Measurements from ENCODE around the gene ARFGAP3. TPM values are rescaled to one million over a fixed set of nuclear protein-coding genes. Genes with fewer than 3 reads are reported as not detected.

Gene ARFGAP3
- total RNA-seq, 2 donors from 2014 or later: 20.5 to 36.9 TPM

- TF ChIP-seq CTCF (conservative IDR thresholded peaks at IDR 0.05): no peak
- H3K4me1 ChIP-seq (ENCODE audit: control insufficient read depth, insufficient read depth, low read length): no peaks in the 10 kb centered on the region
- Mint-ChIP-seq H3K9me3 (no peaks in the 10 kb centered on the region), H3K36me3 (ENCODE audit: low read depth) (peaks cover 3% of the 10 kb centered on the region), H3K27me3 (ENCODE audit: insufficient read depth) (no peaks in the 10 kb centered on the region), H3K4me1 (no peaks in the 10 kb centered on the region), H3K27ac (no peak overlapping the region), H3K4me3 (no peak overlapping the region)
- no peak overlapping the region for H3K27ac ChIP-seq (ENCODE audit: low read depth, low read length)
- no peak overlapping the region for H3K9ac ChIP-seq (ENCODE audit: extremely low read depth, low read length, poor library complexity, severe bottlenecking)
- no peak for DNase-seq
- no peak overlapping the region for H3K4me3 ChIP-seq (ENCODE audit: low read length)
- WGBS, 2 experiments (ENCODE audit: insufficient coverage in 1 of 2, insufficient read length in 1 of 2): 94 to 95% methylated on average over 11 to 13 of the region's 13 CpGs
- peaks cover 5% of the 10 kb centered on the region for H3K36me3 ChIP-seq (ENCODE audit: control insufficient read depth, insufficient read depth, low read length)
- no peaks in the 10 kb centered on the region for H3K27me3 ChIP-seq (ENCODE audit: control insufficient read depth, insufficient read depth, low read length, poor library complexity, severe bottlenecking)
- no peaks in the 10 kb centered on the region for H3K9me3 ChIP-seq (ENCODE audit: control insufficient read depth, low read length)
Observed at GRCh38 chr22:42792453-42792908, 64.6 kb downstream of the ARFGAP3 start.

- H3K36me3 Mint-ChIP-seq (ENCODE audit: low read depth): peaks cover 3% of the 10 kb centered on the region
- H3K4me1 ChIP-seq (ENCODE audit: control insufficient read depth, insufficient read depth, low read length): no peaks in the 10 kb centered on the region
- H3K4me3 ChIP-seq (ENCODE audit: low read length): no peak overlapping the region
- 90 to 95% methylated on average over 6 to 20 of the region's 20 CpGs for WGBS, 2 experiments (ENCODE audit: insufficient coverage in 1 of 2, insufficient read length in 1 of 2)
- H3K9me3 ChIP-seq (ENCODE audit: control insufficient read depth, low read length): no peaks in the 10 kb centered on the region
- H3K9ac ChIP-seq (ENCODE audit: extremely low read depth, low read length, poor library complexity, severe bottlenecking): no peak overlapping the region
- H3K9me3 Mint-ChIP-seq: no peaks in the 10 kb centered on the region
- H3K36me3 ChIP-seq (ENCODE audit: control insufficient read depth, insufficient read depth, low read length): peaks cover under 1% of the 10 kb centered on the region
- DNase-seq: no peak
- TF ChIP-seq CTCF (conservative IDR thresholded peaks at IDR 0.05): no peak
- no peak overlapping the region for H3K4me3 Mint-ChIP-seq
- H3K27me3 Mint-ChIP-seq (ENCODE audit: insufficient read depth): no peaks in the 10 kb centered on the region
- no peak overlapping the region for H3K27ac Mint-ChIP-seq
- no peaks in the 10 kb centered on the region for H3K27me3 ChIP-seq (ENCODE audit: control insufficient read depth, insufficient read depth, low read length, poor library complexity, severe bottlenecking)
- H3K4me1 Mint-ChIP-seq: no peaks in the 10 kb centered on the region
- H3K27ac ChIP-seq (ENCODE audit: low read depth, low read length): no peak overlapping the region
Observed at GRCh38 chr22:42791721-42792452, 65.2 kb downstream of the ARFGAP3 start.

GRCh38 chr22:42788466-42788865 lies 68.6 kb downstream of the ARFGAP3 start:
- Histone ChIP-seq H3K9ac (ENCODE audit: extremely low read depth, low read length, poor library complexity, severe bottlenecking) (no peak overlapping the region), H3K27me3 (ENCODE audit: control insufficient read depth, insufficient read depth, low read length, poor library complexity, severe bottlenecking) (no peaks in the 10 kb centered on the region), H3K4me3 (ENCODE audit: low read length) (no peak overlapping the region), H3K9me3 (ENCODE audit: control insufficient read depth, low read length) (no peaks in the 10 kb centered on the region), H3K27ac (ENCODE audit: low read depth, low read length) (no peak overlapping the region), H3K4me1 (ENCODE audit: control insufficient read depth, insufficient read depth, low read length) (no peaks in the 10 kb centered on the region), H3K36me3 (ENCODE audit: control insufficient read depth, insufficient read depth, low read length) (no peaks in the 10 kb centered on the region)
- no peak for TF ChIP-seq CTCF (conservative IDR thresholded peaks at IDR 0.05)
- Mint-ChIP-seq H3K4me3 (no peak overlapping the region), H3K36me3 (ENCODE audit: low read depth) (no peaks in the 10 kb centered on the region), H3K4me1 (no peaks in the 10 kb centered on the region), H3K27ac (no peak overlapping the region), H3K9me3 (no peaks in the 10 kb centered on the region), H3K27me3 (ENCODE audit: insufficient read depth) (peaks cover 2% of the 10 kb centered on the region)
- WGBS, 2 experiments (ENCODE audit: insufficient coverage in 1 of 2, insufficient read length in 1 of 2): 84 to 88% methylated on average over 6 to 11 of the region's 11 CpGs
- DNase-seq: no peak

Measured in endodermal cell (in vitro differentiated cells).